Measurements from ENCODE around the gene LDLRAP1. TPM values are rescaled to one million over a fixed set of nuclear protein-coding genes. Genes with fewer than 3 reads are reported as not detected.

LDLRAP1 gene
- total RNA-seq, 2 donors from 2014 or later: 37.7 to 40.2 TPM

DNA sequence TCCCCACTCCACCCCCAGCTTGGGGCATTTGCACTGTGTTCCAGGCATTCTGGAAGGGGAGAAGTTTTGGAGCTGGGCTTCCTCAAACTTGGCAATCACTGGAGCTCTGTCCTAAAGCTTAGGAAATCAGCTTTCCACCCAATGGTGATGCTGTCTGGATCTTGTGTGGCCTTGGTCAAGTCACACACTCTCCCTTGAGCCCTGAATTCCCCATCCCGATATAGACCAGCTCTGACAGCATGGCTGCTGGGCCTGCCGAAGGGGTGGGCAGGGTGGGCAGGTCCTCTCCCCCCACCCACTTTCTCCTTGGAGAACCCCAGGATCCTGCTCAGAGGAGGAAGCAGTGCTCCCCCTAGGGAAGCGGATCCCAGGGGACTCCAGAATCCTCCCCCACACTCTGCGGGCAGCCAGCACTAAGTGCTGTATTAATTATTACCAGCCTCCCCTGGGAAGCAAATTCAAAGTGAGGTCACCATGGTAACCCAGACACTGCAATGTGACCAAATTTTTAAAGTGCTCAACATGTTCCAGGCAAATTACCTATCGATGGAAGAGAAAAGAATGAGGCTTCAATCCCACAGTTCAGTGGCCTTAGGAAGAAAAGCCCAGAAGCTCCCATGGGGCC lies 21.3 kb upstream of the LDLRAP1 start:
- DNase-seq: no peak
- intact Hi-C loops (cut with DNase I, micrococcal nuclease): loop anchor here in 1 of 2 donors (10.0 kb wide), 1 partner anchor 117 kb away; no protein-coding TSS in a partner anchor
- no peak for ATAC-seq

GRCh38 chr1:25523542-25523941 lies 19.9 kb upstream of the LDLRAP1 start:
- intact Hi-C loops (cut with DNase I, micrococcal nuclease): loop anchor here in 1 of 2 donors (10.0 kb wide), 1 partner anchor 119 kb away; no protein-coding TSS in a partner anchor
- ATAC-seq (peak; percentile 74), DNase-seq (no peak)

GRCh38 chr1:25524568-25525360 lies 18.6 kb upstream of the LDLRAP1 start:
- ATAC-seq (no peak), DNase-seq (no peak)
- intact Hi-C loops (cut with DNase I, micrococcal nuclease): loop anchor here in 1 of 2 donors (10.0 kb wide), 1 partner anchor 120 kb away; no protein-coding TSS in a partner anchor

GRCh38 chr1:25525361-25525688 lies 18.1 kb upstream of the LDLRAP1 start:
- ATAC-seq (no peak), DNase-seq (no peak)
- intact Hi-C loops (cut with DNase I, micrococcal nuclease): loop anchor here in 1 of 2 donors (10.0 kb wide), 1 partner anchor 121 kb away; no protein-coding TSS in a partner anchor

DNA sequence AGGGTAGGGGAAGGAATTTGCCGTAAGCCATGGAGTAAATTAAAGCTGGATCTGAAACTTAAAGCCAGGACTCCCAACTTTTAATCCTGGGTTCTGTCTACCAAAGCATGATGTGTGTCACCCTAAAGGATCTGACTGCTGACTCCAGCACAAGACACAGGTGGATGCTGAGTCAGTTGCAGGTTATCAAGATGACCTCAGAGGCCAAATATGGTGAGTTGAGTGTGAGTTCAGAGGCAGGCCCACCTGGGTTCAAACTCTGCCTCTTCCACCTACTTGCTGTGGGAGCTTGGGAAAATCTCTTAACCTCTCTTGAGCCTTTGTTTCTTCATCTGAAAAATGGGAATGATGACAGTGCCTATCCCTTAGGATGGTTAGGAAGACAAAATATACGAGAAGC lies 16.7 kb upstream of the LDLRAP1 start:
- DNase-seq (no peak), ATAC-seq (no peak)
- intact Hi-C loops (cut with DNase I, micrococcal nuclease): loop anchor here in 1 of 2 donors (10.0 kb wide), 1 partner anchor 122 kb away; no protein-coding TSS in a partner anchor

DNA sequence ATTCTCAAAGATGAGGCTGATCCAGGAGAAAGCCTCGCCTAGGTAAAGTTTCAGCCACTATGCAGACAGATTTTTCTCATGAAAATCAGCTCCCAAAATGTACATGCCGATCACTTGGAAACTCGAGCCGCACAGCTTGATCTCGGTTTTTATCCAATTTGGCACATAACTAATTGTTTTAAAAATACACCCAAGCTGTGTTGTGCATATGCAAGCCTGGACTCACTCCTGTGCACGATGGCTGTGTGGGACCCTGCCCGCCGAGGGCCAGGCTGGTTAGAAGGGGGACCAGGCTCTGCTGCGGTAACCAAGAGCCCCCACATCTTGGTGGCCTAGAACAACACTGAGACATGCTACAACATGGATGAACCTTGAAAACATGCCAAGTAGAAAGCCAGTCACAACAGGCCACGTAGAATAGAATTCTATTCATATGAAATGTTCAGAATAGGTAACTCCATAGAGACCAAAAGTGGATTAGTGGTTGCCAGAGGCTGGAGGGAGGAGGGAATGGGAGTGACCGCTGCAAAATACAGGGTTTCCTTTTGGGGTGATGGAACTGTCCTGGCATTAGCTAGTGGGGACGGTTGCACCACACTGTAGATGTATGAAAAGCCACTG lies 16.1 kb upstream of the LDLRAP1 start:
- DNase-seq: no peak
- intact Hi-C loops (cut with DNase I, micrococcal nuclease): loop anchor here in 1 of 2 donors (10.0 kb wide), 1 partner anchor 123 kb away; no protein-coding TSS in a partner anchor
- ATAC-seq: no peak

DNA sequence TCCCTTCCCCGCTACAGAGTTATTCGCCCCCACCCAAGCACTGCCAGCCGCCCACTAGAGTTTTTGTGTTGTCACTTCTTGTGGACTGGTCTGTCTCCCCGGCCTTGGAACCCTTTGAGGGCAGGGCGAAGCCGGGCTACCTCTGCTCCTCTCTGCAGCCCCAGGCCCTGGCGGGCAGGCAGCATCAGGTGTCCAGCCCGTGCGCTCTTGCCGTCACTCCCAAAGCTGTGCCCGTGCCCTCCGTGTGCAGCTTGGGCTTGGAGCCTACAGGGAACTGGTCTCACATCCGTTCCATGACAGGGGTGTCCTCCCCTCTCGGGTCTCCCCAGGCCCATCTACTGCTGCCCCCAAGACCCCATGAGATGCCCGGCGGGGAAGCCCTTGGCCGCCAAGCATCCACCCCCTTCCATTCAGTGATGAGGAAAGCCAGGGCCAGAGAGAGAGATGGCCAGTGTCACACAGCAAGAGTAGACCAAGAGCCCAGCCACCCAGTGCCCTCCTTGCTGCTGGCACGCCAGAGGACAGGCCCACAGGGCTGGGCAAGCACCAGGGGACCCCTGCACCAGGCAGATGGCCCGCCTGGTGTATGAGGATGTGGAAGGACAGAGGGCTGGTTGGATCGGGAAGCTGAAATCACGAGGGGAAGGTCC lies 15.3 kb upstream of the LDLRAP1 start:
- DNase-seq (no peak), ATAC-seq (no peak)
- intact Hi-C loops (cut with DNase I, micrococcal nuclease): loop anchor here in 1 of 2 donors (10.0 kb wide), 1 partner anchor 123 kb away; no protein-coding TSS in a partner anchor

DNA sequence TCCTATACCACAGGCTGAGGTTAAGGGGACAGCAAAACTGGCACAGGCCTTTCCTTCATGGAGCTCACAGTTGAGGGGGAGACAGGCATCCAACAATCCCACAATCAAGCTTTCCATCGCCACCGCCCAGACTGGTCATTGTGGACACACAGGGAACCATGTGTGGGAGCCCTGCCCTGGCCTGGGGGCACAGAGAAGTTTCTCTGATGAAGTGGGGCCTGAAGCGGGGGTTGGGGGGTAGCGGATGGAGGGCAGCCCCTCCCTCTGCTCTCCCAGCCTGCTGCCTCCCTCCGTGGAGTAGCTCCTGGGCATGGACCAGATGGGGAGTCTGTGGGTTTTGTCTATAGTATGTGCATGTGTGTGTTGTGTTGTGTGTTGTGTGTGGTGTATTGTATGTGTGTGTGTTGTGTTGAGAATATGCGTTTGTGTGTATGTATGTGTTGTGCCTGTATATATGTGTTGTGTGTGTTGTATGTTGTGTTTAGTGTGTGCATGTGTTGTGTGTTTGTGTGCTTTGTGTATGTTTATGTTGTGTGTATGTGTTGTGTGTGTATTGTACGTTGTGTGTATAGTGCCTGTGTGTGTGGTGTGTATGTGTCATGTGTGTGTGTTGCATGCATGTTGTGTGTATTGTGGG lies 14.4 kb upstream of the LDLRAP1 start:
- ATAC-seq (no peak), DNase-seq (no peak)
- intact Hi-C loops (cut with DNase I, micrococcal nuclease): loop anchor here in 1 of 2 donors (10.0 kb wide), 1 partner anchor 124 kb away; no protein-coding TSS in a partner anchor

- ATAC-seq: no peak
- intact Hi-C loops (cut with DNase I, micrococcal nuclease): loop anchor here in 1 of 2 donors (10.0 kb wide), 2 partner anchors 125 to 245 kb away; no protein-coding TSS in a partner anchor
- no peak for DNase-seq
Observed at GRCh38 chr1:25529518-25530185, 13.8 kb upstream of the LDLRAP1 start.

- intact Hi-C loops (cut with DNase I, micrococcal nuclease): loop anchor here in 1 of 2 donors (10.0 kb wide), 1 partner anchor 244 kb away; no protein-coding TSS in a partner anchor
- DNase-seq: no peak
- peak; percentile 6 for ATAC-seq
Observed at GRCh38 chr1:25530186-25531081, 13.0 kb upstream of the LDLRAP1 start.

DNA sequence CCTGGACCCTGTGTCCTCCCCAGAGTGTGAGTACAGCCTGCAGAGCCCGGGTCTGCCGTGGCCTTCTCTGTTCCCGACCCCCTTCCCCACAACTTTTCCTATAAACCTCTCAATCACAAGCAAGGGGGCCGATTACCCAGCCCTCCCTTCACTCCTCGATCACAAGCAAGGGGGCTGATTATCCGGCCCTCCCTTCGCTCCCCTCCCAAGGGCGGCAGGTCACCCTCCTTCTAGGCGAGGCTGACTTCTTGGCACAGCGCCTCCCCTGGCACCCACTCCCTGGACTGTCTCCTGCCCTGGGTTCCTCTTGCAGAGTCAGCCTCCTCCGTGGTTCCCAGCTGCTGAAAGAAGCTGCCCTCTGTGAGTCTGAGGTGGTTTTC lies 12.3 kb upstream of the LDLRAP1 start:
- DNase-seq (no peak), ATAC-seq (peak; percentile 73)

DNA sequence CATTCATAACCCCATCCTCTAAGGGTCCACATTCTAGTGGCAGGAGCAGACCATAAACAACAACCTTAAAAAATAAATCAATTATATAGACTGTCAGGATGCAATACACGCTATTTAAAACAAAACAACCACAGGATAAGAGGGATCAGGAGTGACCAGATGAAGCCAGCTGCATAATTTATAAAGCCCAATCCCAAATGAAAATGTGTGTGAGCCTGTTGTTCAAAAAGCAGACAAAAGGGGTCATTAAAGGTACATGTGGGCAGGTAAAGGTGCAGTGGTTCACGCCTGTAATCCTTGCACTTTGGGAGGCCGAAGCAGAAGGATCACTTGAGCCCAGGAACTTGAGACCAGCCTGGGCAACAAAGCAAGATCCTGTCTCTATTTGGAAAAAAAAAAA lies 10.4 kb upstream of the LDLRAP1 start:
- intact Hi-C loops (cut with DNase I, micrococcal nuclease): loop anchor here in 1 of 2 donors (10.0 kb wide), 1 partner anchor 242 kb away; no protein-coding TSS in a partner anchor
- DNase-seq (no peak), ATAC-seq (no peak)

More for the DNA sequence above, 12.3 kb upstream of the LDLRAP1 start:
- intact Hi-C loops (cut with DNase I, micrococcal nuclease): loop anchor here in 1 of 2 donors (10.0 kb wide), 1 partner anchor 244 kb away; no protein-coding TSS in a partner anchor

GRCh38 chr1:25533775-25534409 lies 9.5 kb upstream of the LDLRAP1 start:
- intact Hi-C loops (cut with DNase I, micrococcal nuclease): loop anchor here in 1 of 2 donors (10.0 kb wide), 1 partner anchor 241 kb away; no protein-coding TSS in a partner anchor
- no peak for DNase-seq
- no peak for ATAC-seq

DNA sequence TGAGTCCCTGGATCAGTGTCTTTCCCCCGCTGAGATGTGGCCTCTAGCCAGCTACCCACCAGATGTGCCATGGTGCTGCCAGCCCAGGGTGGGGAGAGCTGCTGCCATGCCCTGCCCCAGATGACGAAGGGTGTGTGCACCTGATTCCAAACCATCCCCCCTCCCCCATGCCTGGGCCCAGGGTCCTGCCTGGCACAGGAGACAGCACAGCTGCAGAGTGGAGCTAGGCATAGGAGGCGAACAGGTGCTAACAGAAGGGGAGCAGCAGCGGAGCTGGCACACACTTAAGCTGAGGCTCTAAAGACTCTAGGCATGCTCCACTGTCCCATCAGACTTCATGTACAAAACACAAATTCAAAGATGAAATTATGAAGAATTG lies 9.0 kb upstream of the LDLRAP1 start:
- ATAC-seq: no peak
- intact Hi-C loops (cut with DNase I, micrococcal nuclease): loop anchor here in 1 of 2 donors (10.0 kb wide), 1 partner anchor 240 kb away; no protein-coding TSS in a partner anchor
- DNase-seq: no peak

- DNase-seq (no peak), ATAC-seq (no peak)
- intact Hi-C loops (cut with DNase I, micrococcal nuclease): loop anchor here in 1 of 2 donors (10.0 kb wide), 1 partner anchor 239 kb away; no protein-coding TSS in a partner anchor
Observed at GRCh38 chr1:25536124-25536523, 7.3 kb upstream of the LDLRAP1 start.

Data from left colon (tissue), 2 donors.